NCI-H82 treated with DMSO at 0.1 percent for 48 hours (cell line): Measurements from ENCODE around the gene PSPC1.
A peak's percentile ranks its signal among the peaks of the same experiment; 100 is the strongest.

Experiments
- DNase-seq: peaks from one replicate; lab custom pipeline; 2025; ENCODE audit not compliant: unreplicated experiment; lab: John Stamatoyannopoulos, UW

The PSPC1 gene

GRCh38 chr13:19673473-19674430 is 109.0 kb downstream of the PSPC1 start:
- DNase-seq, result no peak

- no peak for DNase-seq
Observed at GRCh38 chr13:19672990-19673389, 109.8 kb downstream of the PSPC1 start.

GRCh38 chr13:19670147-19670546 is 112.6 kb downstream of the PSPC1 start:
- no peak for DNase-seq

- no peak for DNase-seq
Observed at GRCh38 chr13:19668778-19669177, 114.0 kb downstream of the PSPC1 start.

GRCh38 chr13:19665427-19665859 is 117.3 kb downstream of the PSPC1 start:
- peak; percentile 80 for DNase-seq

GRCh38 chr13:19664481-19665230 is 118.1 kb downstream of the PSPC1 start:
- DNase-seq, result no peak

- no peak for DNase-seq
Observed at GRCh38 chr13:19663416-19663979, 119.2 kb downstream of the PSPC1 start.

- DNase-seq, result no peak
Observed at GRCh38 chr13:19661561-19661960, 121.2 kb downstream of the PSPC1 start.

GRCh38 chr13:19661126-19661525 is 121.6 kb downstream of the PSPC1 start:
- no peak for DNase-seq

GRCh38 chr13:19658831-19659230 is 123.9 kb downstream of the PSPC1 start:
- no peak for DNase-seq

GRCh38 chr13:19657872-19658591 is 124.7 kb downstream of the PSPC1 start:
- no peak for DNase-seq
